H1 (cell line): Measurements from ENCODE around the gene CXXC5.

Source experiments
- BCL11A ChIP-seq, 2 experiments: IDR thresholded peaks; one replicate each; pipeline ENCODE4 v1.6.1; 2011; ENCODE audit warnings: low read depth in 2 of 2, low read length in 2 of 2, mild to moderate bottlenecking in 2 of 2
- PHF8 ChIP-seq: fragments of 200-600 bp; sonication (generic); conservative IDR thresholded peaks from 2 replicates; pipeline ENCODE4 v1.7.1; 2012; ENCODE audit warnings: low read depth, mild to moderate bottlenecking, inconsistent platforms, low read length, moderate library complexity
- POLR2AphosphoS5 ChIP-seq: IDR thresholded peaks from 2 replicates; pipeline ENCODE4 v1.6.1; 2011; ENCODE audit warnings: low read depth, low read length
- TF ChIP-seq, protein P1 (sequence below), 3 experiments: IDR thresholded peaks; 1 replicate in 2 of 3; 2 replicates in 1 of 3; pipeline versions ENCODE4 v1.5.1 to v1.6.1; 2011; ENCODE audit warnings: low read length in 3 of 3, mild to moderate bottlenecking in 3 of 3, inconsistent platforms in 2 of 3, low read depth in 1 of 3, moderate library complexity in 1 of 3; ENCODE audit not compliant: insufficient read depth in 1 of 3; ENCODE audit errors: control extremely low read depth in 1 of 3

DNA sequence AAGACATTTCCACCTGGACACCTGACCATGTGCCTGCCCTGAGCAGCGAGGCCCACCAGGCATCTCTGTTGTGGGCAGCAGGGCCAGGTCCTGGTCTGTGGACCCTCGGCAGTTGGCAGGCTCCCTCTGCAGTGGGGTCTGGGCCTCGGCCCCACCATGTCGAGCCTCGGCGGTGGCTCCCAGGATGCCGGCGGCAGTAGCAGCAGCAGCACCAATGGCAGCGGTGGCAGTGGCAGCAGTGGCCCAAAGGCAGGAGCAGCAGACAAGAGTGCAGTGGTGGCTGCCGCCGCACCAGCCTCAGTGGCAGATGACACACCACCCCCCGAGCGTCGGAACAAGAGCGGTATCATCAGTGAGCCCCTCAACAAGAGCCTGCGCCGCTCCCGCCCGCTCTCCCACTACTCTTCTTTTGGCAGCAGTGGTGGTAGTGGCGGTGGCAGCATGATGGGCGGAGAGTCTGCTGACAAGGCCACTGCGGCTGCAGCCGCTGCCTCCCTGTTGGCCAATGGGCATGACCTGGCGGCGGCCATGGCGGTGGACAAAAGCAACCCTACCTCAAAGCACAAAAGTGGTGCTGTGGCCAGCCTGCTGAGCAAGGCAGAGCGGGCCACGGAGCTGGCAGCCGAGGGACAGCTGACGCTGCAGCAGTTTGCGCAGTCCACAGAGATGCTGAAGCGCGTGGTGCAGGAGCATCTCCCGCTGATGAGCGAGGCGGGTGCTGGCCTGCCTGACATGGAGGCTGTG lies 32.4 kb downstream of the CXXC5 start:
- TF ChIP-seq BCL11A (IDR thresholded peaks at IDR 0.05; ENCODE audit: low read depth in 2 of 2, low read length in 2 of 2): no peak
- no peak for TF ChIP-seq PHF8
- no peak for TF ChIP-seq POLR2AphosphoS5
- TF ChIP-seq, protein P1, sequence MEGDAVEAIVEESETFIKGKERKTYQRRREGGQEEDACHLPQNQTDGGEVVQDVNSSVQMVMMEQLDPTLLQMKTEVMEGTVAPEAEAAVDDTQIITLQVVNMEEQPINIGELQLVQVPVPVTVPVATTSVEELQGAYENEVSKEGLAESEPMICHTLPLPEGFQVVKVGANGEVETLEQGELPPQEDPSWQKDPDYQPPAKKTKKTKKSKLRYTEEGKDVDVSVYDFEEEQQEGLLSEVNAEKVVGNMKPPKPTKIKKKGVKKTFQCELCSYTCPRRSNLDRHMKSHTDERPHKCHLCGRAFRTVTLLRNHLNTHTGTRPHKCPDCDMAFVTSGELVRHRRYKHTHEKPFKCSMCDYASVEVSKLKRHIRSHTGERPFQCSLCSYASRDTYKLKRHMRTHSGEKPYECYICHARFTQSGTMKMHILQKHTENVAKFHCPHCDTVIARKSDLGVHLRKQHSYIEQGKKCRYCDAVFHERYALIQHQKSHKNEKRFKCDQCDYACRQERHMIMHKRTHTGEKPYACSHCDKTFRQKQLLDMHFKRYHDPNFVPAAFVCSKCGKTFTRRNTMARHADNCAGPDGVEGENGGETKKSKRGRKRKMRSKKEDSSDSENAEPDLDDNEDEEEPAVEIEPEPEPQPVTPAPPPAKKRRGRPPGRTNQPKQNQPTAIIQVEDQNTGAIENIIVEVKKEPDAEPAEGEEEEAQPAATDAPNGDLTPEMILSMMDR (IDR thresholded peaks at IDR 0.05; ENCODE audit: control extremely low read depth in 1 of 3, insufficient read depth in 1 of 3, low read depth in 1 of 3, low read length in 3 of 3): no peak
